ENCODE measurements around the gene MME. TPM values are rescaled to one million over a fixed set of nuclear protein-coding genes. Genes with fewer than 3 reads are reported as not detected.

The MME gene
- total RNA-seq, 1 donor from 2014 or later, result 14.5 TPM

DNA sequence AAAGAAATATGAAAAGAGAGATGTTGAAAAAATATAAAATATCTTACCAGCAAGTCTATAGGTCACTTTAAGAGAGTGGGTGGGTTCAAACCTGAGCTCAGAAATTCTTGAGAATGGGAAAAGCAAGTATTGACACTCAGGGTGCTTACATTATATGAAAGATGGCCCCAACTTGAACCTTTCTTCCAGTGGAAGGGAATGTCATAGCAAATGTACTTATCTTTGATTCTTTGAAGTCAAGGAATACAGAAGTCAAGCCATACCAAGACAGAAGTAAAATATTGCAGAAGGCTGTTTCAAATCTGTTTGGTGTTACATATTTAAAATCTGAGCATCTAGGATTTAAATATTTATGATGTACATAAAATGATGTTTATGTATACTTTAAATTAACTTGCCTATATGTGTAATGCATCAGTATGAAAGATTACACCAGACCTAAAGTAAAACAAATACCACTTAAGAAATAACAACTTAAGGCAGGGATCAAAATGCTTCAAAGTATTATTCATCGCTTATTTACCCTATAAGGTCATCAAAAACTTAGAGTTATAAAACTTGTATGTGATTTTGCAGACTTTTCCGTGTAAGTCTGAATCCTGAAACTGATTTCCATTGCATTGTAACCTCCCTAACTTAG lies 8.7 kb downstream of the MME start:
- DNase-seq (ENCODE audit: extremely low spot score, unreplicated experiment), result no peak
- no peaks in the 10 kb centered on the region for H3K36me3 Mint-ChIP-seq (ENCODE audit: unreplicated experiment)
- H3K4me3 Mint-ChIP-seq (ENCODE audit: unreplicated experiment), result no peak overlapping the region
- no peak for TF ChIP-seq CTCF (IDR thresholded peaks at IDR 0.05)
- no peaks in the 10 kb centered on the region for H3K27me3 Mint-ChIP-seq (ENCODE audit: unreplicated experiment)
- H3K27ac Mint-ChIP-seq (ENCODE audit: unreplicated experiment), result no peak overlapping the region
- peaks cover 12% of the 10 kb centered on the region for H3K4me1 Mint-ChIP-seq (ENCODE audit: unreplicated experiment)
- no peaks in the 10 kb centered on the region for H3K9me3 Mint-ChIP-seq (ENCODE audit: unreplicated experiment)

DNA sequence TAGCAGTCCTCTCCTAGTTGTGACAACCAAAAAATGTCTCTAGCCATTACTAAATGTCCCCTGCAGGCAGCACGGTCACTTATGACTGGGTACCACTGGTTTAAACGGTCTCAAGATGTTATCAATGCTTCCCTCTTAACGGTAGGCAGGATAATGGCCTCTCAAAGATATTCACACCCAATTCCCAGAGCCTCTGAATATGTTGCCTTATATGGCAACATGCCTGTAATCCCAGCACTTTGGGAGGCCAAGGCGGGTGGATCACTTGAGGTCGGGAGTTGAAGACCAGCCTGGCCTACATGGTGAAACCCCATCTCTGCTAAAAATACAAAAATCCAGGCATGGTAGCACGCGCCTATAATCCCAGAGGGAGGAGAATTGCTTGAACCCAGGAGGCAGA lies 9.4 kb downstream of the MME start:
- Mint-ChIP-seq H3K9me3 (ENCODE audit: unreplicated experiment) (no peaks in the 10 kb centered on the region), H3K4me3 (ENCODE audit: unreplicated experiment) (no peak overlapping the region), H3K27me3 (ENCODE audit: unreplicated experiment) (no peaks in the 10 kb centered on the region), H3K27ac (ENCODE audit: unreplicated experiment) (no peak overlapping the region), H3K4me1 (ENCODE audit: unreplicated experiment) (peaks cover 12% of the 10 kb centered on the region), H3K36me3 (ENCODE audit: unreplicated experiment) (no peaks in the 10 kb centered on the region)
- DNase-seq (ENCODE audit: extremely low spot score, unreplicated experiment), result no peak
- no peak for TF ChIP-seq CTCF (IDR thresholded peaks at IDR 0.05)

DNA sequence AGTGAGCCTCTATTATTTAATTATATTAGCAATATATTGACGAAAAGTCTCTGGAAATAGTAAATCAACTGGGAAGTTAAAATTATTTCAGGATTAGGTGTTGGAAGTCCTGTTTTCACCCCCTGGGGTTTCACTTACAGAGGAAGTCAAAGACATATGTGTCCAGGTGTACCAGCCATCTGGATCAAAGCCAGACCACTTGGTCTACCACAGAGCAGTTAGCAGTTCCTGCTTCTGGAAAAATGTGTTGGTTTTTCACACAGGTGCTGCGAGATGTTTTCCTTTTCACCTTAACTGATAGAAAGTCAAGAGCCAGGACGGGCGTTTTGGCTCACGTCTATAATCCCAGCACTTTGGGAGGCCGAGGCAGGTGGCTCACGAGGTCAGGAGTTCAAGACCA lies 13.1 kb downstream of the MME start:
- no peaks in the 10 kb centered on the region for H3K9me3 Mint-ChIP-seq (ENCODE audit: unreplicated experiment)
- TF ChIP-seq CTCF (IDR thresholded peaks at IDR 0.05), result no peak
- H3K27me3 Mint-ChIP-seq (ENCODE audit: unreplicated experiment), result no peaks in the 10 kb centered on the region
- H3K4me1 Mint-ChIP-seq (ENCODE audit: unreplicated experiment), result peaks cover 9% of the 10 kb centered on the region
- no peak for DNase-seq (ENCODE audit: extremely low spot score, unreplicated experiment)
- H3K36me3 Mint-ChIP-seq (ENCODE audit: unreplicated experiment), result no peaks in the 10 kb centered on the region
- H3K27ac Mint-ChIP-seq (ENCODE audit: unreplicated experiment), result no peak overlapping the region
- no peak overlapping the region for H3K4me3 Mint-ChIP-seq (ENCODE audit: unreplicated experiment)

DNA sequence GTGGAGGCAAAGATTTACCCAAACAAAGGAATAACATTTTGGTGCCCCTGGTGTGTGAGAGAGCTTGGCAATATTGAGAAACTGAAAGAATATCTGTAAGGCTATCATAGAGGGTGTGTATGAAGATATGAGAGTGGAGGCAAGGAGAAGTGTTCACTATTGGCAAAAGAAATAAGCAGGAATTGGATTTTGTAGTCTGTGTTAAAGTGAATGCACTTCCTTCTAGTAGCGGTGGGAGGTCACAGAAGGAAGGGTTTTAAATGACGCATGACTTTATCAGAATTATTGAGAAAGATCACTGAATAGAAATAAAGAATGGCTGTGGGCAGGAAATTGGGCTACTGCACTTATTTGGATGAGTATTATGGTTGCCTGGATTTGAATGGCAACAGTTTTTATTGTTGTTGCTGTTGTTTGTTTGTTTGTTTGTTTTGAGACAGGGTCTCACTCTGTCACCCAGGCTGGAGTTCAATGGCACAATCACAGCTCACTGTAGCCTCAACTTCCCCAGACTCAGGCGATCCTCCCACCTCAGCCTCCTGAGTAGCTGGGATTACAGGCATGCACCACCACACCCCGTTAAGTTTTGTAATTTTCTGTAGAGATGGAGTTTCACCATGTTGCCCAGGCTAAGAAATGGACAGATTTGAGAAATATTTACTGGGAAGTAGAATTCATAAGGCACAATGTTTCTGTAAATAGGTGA lies 16.3 kb downstream of the MME start:
- Mint-ChIP-seq H3K9me3 (ENCODE audit: unreplicated experiment) (peaks cover 3% of the 10 kb centered on the region), H3K4me1 (ENCODE audit: unreplicated experiment) (peaks cover 7% of the 10 kb centered on the region), H3K4me3 (ENCODE audit: unreplicated experiment) (no peak overlapping the region), H3K27ac (ENCODE audit: unreplicated experiment) (no peak overlapping the region), H3K27me3 (ENCODE audit: unreplicated experiment) (no peaks in the 10 kb centered on the region), H3K36me3 (ENCODE audit: unreplicated experiment) (peaks cover 7% of the 10 kb centered on the region)
- DNase-seq (ENCODE audit: extremely low spot score, unreplicated experiment), result no peak
- TF ChIP-seq CTCF (IDR thresholded peaks at IDR 0.05), result no peak

DNA sequence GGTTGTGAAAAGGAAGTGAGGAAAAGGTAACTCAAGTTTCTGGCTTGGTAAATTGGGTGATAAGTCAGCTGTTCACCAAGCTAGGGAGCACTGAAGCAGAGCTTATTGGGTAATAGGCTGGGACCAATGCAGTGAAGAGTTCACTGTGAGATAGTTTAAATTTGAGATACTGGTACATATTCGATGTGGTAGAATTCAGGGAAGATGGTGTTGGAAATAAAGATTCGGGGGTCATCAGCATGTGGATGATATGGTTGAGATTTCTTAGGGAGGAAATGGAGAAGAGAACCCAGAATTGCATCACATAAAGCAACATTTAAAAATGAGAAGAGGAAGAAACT lies 16.9 kb downstream of the MME start:
- H3K9me3 Mint-ChIP-seq (ENCODE audit: unreplicated experiment), result peaks cover 3% of the 10 kb centered on the region
- peaks cover 7% of the 10 kb centered on the region for H3K36me3 Mint-ChIP-seq (ENCODE audit: unreplicated experiment)
- TF ChIP-seq CTCF (IDR thresholded peaks at IDR 0.05), result no peak
- no peaks in the 10 kb centered on the region for H3K27me3 Mint-ChIP-seq (ENCODE audit: unreplicated experiment)
- H3K27ac Mint-ChIP-seq (ENCODE audit: unreplicated experiment), result no peak overlapping the region
- no peak for DNase-seq (ENCODE audit: extremely low spot score, unreplicated experiment)
- no peak overlapping the region for H3K4me3 Mint-ChIP-seq (ENCODE audit: unreplicated experiment)
- H3K4me1 Mint-ChIP-seq (ENCODE audit: unreplicated experiment), result peaks cover 11% of the 10 kb centered on the region
